DMS53 (cell line): ENCODE measurements around the gene C14orf119.

Experiments used
- DNase-seq: peaks from one replicate; lab custom pipeline; 2025; lab: John Stamatoyannopoulos, UW

The C14orf119 gene

DNA sequence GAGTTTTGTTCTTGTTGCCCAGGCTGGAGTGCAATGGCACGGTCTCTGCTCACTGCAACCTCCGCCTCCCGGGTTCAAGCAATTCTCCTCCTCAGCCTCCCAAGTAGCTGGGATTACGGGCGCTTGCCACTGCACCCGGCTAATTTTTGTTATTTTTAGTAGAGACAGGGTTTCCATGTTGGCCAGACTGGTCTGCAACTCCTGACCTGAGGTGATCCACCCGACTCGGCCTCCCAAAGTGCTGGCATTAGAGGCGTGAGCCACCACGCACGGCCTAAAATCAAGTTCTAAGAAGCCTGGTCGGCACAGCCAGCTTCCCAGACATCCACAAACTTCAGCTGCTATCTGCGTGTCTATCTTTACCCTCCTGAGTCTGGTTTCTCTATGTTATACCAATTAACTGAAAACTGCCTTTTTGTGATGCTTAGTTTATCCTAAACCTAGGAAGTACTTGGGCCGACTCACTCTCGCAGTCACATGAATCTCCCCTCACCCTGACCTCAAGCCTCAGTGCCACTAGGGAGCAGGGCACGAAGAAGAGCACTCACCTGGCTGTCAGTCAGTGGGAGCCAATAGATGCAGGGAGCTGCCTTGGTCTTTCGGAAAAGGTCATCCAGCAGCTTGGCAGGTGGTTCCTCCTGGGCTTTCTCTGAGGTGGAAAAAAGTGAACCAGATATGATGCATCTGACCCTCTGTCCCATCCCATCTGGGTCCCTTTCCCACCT lies 34.6 kb upstream of the C14orf119 start:
- no peak for DNase-seq

DNA sequence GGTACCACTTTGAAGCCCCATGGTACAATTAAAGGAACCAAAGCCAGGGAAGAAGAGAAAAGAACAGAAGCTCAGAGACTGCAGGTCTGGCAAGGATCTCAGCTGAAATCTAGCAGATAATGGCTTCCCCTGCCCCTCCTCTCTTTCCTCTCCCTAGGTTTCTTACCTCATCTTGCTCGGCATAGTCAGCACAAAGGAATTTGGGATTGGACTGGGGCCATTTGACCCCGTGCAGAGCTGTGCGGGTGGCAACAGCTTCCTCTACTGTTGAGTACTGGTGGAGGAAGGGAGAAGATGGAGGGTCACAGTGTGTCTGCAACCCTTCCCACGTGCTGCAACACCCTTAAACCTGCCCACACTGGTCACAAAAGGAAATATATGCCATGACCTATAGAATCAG lies 33.3 kb upstream of the C14orf119 start:
- no peak for DNase-seq

DNA sequence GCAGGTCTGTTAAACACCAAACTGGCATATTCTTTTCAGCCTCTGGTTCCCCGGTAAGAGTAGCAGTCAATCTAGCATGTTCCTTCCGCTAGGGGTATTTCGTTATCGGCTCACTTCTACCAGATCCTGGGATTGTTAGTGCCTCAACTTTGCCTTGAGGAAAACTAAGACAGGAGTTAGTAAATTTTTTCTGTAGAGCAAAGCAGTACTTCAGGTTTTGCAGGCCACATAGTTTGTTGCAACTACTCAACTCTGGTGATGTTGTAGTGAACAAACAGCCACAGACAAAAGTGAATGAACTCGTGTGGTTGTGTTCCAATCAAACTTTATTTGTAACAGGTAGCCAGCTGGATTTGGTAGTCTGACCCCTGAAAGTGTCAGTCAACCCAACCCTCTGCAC lies 31.7 kb upstream of the C14orf119 start:
- no peak for DNase-seq

DNA sequence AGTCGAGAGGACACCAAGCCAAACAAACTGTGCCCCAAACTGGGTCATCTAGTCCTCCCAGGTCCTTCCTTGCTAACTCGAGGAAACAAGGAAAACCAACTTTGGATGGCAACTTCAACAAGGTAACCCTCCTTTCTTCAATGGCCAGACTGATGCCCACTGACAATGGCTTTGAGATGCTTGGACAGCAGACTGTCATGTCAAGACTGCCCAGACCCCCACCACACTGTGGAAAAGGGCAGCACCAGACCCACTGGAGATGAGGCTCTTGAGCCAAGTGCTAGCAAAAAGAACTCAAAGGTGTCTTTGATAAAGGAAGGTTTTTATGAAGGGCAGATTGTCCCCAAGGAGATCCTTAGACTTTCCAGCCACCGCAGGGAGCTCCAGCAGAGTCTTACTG lies 28.9 kb upstream of the C14orf119 start:
- no peak for DNase-seq

DNA sequence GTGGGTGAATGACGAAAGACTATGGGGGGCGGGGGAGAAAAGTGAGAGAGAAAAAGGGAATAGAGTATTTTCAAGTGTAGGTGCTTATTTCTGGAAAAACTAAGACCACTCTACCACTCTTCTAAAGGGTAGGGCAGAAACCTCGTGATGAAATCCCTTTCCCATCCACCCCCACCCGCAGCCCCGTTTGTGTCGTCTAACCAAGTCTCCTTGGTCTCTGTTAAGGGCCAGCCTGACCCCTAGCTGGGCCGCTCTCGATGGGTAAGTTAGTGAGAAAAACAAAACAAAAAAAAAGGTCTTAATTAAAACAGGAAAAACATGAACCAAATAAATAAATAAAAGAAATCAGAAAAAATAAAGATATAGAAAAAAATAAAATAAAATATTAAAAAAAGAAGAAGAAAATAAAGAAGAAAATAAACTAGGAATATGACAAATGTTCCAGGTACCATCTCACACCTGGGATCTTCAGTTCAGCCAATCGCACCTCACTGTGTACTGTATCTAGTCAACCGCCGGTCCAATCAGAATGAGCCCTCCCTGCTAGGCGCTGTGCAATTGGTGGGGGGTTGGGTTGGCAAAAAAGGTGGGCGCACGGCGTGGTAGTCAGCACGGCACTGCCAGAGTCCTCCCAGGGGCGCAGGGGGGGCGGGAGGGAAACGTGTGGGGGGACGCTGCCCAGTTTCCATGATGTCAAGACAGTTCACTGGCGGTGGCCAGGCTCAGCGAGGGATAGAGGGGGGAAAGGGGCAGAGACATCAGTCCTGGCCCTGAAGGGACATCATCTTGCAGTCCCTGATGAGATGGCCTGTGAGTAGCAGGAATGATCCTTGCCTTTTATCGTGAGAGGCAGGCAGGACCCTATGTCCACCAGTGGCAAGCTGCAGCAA lies 28.2 kb upstream of the C14orf119 start:
- DNase-seq: no peak

DNA sequence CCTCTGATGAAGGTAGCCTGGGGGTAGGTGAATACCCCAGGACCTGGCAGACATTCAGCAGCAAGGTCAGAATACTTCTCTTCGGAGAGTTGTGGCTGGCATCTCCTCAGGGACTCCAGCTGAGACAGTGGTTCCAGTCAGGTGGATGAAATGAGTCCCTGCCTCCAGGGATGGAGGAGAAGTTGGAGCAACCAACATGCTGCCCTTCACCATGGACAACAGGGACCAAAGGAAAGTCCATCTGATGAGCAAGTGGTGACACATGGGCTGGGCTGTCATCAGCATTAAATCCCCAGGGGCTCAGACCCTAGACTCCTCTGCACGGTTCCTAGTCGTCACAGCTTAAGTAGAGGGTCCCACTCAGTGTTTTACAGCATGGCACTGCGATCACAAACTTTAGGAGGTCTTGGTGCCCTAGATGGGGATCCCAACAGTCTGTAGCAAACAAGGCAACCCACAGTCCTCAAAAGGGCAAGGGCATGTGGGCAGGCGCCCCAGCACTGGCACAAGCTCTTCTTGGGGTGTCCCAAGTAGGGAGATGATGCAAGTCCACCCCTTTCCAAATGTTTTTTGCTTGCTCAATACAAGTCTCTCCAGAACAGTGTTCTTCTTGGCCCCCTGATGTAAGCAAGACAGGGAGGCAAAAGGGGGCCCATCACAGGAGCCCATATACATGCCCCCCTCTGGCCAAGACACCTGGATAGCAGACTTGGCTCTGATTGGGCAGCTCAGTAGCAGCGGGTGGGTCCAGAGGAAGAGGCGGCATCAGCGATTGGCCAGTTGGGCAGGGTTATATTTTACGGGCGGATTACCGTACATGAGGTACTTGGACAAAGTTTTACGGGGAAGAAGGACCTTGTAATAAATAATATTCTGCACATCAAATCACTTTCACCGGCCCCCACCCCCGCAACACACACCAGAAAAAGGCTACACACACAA lies 27.2 kb upstream of the C14orf119 start:
- no peak for DNase-seq

DNA sequence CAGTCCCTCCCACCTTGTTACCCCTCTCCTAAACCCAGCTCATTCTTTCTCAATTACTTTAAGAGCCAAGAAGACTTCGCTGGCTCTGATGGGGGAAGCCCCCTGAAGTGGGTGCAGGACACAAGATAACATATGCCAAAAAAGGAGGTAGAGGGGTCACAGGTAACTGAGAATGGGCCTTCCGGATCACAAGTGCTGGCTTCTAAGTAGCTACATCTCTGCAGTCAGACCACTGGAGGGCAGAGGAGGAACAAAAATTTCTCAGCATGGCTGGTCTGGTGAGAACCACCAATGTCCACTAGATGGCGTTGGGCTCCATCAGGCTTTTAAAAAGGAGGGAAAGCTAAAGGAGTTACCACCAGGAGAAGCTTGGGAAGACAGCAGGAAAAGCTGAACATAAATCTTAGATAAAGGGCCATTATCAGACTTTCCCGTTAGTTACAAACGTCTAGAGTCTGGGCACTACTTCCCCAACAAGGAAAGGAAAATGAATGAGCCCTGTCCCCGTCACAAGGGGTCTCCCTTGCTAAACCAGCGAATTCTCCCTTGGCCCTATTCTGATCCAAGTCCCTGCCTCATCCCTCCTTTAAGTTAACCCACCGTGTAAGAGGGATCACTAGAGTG lies 26.4 kb upstream of the C14orf119 start:
- no peak for DNase-seq

DNA sequence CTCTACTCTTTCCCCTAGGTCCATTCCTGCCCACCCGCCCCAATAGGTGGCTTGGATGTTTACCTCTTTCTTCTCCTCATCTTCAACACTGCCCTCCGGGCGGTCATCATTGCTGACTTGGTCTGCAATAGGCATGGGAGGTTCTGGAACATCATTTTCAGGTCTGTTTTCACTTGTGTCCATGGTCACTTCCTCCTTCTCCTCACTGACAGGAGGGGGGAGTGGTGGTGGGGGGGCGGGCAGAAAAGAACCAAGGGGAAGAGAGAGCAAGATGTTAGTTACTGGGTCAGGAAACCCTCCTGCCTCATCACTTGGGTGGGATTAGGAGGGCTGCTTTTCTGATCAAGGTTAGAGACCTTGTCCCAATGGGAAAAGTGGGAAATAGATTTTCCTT lies 25.9 kb upstream of the C14orf119 start:
- no peak for DNase-seq

DNA sequence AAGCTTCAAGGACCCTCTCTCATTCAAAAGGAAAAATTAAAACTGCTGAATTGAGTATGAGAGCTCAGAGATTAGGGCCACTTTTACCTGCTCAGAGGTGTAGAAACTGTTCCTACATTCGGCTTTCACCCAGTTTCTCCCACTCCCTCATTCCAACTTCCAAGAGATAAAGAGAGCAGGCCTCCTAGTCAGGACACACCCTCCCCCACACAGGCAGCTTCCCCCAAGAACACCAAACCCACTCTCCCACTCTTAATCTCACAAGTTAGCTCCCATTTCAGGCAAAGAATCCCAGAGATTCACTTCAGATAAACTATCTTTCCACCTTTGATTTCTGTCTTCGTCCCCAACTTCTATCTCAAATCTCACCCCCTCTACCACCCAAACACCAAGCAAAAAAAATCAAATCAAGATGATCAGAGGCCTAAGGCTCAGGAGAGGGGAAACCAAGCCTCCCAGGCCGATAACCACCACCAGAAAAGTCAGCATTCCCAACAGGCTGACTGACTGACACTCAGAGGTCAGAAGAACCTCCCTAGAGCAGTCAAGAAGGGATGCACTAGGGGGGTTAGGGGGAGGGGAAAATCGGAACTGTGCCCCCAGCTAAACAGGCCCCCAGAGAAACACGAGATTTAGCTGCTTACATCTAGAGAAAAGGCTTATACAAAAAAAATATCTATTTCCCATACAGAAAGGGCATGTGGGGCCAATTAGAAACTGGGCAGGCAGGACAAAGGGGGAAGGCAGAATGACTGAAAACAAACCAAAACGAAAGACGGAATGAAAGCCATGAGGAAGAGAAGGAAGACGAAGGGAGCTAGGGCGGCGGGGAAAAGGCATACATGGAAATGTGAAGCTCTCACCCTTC lies 24.8 kb upstream of the C14orf119 start:
- no peak for DNase-seq

DNA sequence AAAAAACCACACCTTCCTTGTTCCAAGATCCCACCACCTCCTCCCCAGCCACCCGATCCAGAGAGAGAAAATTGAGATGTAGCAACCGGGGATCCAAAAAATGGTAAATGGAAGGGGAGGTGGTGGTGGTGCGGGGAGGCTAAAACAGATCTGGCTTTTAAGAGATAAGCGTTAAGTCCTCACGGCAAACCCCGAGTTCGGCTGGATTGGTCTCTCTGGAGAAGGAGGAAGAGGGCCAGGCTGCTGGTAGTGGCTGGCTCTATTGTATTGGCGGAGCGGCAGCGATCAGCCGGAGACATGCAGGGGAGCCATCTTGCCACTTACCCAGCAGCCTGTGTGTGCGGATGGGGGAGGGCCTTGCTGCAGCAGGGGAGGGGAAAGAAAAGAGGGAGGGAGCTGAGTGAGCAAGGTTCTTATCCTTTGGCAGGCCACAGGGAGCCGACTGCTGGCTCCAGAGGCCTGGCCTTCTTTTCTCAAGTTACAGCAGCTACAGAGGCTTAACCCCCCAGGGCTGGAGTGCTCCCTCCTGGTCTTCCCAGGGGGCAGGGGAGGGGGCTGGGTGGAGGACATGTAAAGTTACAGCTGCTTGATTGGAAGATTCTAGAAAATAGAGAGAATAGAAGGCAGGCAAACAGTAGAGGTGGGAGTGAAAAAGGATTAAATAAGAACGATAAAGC lies 23.9 kb upstream of the C14orf119 start:
- no peak for DNase-seq

DNA sequence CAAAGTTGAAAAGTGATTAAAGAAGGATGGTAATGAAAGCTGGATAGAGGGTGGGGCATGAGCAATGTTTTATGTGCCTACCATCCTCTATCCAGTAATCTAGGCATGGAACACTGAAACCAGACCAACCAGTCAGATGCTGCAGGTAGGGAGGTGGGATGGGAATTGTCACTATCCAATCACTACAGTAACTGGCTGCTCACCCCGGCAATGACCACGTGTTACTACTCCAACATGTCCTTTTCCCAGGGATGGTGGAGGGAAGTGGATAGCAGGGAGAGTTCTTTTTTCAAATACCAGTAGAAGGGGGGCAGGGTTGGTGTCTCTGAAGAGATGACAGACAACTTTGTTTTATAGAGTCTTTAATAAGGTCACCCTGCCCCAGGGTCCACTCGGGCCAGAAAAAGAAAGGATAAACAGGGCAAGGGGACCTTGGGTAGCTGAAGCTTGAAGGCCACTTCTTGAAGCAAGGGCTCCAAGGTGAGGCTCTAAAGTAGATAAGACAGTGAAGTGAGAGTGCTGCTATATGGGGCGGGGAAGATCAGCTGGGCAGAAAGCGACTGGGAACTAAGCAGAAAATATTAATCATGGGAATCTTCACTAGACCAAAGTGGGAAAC lies 23.3 kb upstream of the C14orf119 start:
- no peak for DNase-seq

DNA sequence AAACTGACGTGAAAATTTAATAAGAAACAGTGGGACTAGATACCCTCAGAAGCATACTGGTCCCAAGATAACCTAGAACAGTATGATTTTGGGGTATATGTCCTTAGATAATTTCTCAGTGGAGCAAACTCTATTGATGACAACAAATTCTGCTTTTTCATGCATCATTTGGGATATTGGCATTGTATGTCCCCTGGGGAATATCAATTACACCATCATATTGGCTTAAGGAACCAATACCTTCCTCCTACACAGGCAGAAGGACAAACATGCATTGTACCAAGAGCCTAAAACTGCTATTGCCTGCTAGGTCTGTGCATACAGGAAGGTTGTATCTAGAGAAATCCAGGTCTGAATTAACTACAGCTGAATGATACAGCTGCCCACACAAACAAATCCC lies 20.4 kb upstream of the C14orf119 start:
- no peak for DNase-seq

DNA sequence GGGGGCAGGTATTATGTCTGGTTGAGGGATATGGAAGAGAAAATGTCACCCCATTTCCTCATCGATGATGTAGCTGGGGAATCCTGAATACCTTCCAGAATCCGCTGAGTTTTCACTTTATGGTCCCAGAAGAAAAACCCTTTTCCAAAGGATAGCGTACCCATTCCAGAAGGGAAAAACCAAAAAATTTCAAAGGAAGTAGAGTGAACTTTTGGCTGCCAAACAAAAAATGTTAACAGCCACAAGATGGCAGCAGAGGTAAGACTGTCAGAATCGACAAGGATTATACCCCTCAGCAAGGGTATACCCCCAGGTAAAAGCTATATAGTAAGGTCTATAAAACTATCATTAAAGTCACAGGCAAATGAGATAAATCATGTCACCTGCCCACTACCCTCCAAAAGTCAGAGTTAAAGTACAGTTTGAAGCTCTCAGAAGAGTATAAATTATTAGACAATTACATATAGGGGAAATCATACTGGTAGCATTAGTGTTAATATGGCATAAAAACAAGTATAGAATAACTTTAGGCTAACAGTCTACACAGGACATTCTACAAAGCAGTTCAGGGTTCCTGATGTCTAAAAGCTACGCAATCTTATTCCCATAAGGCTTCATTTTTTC lies 18.4 kb upstream of the C14orf119 start:
- no peak for DNase-seq

DNA sequence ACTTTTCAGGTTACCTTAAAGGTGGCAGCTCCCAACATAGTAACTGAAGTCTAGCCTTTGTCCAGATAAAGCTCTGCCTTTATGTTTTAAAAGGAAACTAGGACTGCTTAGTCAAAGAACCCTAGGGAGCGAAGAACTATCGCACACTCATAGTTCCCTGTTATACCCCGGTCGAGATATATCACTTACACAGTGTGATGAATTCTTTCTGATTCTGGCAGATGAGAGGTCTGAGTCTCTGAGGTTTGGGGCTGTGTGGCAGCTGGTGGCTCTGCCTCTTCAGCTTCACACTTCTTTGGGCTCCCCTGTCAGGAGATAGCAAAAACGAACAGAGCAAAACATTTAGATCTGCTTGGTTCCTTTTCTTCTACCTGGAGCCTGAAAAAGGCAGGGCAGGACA lies 17.3 kb upstream of the C14orf119 start:
- no peak for DNase-seq

DNA sequence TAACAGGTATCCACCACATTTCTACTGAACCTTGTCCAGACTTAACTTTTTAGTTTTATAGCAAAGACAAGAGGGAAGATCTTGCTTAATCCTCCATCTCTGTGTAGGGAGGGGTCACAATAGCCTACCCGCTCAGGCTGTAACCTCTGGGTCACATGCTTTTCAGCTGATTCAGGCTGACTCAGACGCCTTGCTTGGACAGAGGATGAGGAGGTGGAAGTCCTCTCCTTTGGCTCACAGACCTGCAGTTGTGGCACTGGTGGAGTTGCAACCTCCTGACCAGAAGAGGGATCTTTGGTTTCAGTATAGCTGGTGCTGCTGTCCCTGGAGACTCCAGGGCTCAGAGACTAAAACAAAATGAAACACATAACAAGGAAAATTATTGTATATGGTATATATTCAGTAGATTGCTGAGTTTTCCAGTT lies 16.6 kb upstream of the C14orf119 start:
- DNase-seq: no peak

DNA sequence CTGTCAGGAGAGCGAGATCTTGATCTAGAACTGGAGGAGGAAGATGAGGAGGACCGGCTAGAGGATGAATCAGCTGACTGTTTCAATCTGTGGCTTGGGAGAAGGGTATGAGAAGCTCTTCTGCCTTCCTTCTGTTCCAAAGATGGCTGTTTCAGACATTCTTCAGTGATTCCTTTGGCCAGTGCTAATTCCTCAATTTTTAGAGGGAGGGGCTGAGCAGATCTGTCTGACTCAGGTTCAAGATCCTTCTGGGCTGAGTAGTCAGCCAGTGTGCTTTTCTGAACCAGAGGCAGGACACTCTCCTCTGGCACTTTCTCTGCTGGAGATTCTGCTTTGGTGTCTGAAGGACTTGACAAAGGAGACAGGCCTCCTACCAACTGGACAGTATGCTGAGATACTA lies 15.6 kb upstream of the C14orf119 start:
- no peak for DNase-seq

DNA sequence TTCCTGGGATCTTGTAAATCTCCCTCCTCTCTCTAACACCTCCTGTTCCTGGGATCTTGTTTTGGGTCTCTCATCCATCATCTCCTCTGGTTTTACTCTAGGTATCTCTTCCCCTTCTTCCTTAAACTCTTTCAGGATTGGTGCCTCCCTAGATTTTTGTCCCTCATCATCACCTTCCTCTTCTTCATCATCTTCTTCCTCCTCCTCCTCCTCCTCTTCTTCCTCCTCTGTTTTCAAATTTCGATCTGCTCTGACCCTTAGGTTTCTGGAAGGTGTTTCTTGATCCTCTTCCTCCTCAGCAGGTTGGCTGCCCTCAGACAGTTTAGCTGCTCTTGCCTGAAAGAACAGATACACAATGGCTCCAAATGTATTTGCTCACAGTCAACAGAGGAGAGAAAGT lies 14.8 kb upstream of the C14orf119 start:
- DNase-seq: no peak

DNA sequence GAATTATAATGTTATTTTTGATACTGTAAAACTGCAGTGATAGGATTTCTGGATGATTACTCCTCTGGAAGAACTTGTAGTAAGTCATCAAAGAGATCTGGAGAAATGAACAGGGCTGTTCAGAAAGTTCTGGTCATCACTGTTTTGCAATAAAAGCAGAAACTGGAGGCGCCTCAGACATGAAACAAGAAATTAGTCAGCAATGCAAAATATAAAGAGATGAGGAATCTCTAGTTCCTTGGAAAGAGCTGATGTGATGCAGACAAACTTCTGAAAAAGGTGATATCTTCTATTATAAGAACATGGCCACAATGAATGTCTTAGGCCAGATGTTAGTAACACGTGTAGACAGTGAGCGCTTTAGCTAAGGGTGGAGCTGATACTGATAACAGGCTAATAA lies 9.8 kb upstream of the C14orf119 start:
- DNase-seq: no peak

DNA sequence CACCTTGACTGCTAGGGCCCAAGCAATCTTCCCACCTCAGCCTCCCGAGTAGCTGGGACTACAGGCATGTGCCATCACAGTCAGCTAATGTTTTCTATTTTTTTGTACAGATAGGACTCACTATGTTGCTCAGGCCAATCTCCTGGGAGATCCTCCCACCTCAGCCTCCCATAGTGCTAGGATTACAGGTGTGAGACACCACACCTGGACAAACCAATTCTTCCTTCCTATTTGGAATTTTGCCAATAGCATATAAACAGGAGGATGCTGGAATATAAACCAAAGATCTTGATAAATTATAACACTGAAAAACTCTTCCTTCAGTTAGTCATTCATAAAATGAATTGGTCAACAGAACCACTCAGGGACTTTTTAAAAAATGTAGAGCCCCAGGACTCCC lies 8.7 kb upstream of the C14orf119 start:
- no peak for DNase-seq
